ENCODE results near the gene AGPAT4.
"Not testable (repeated sequence)": the region's sequence is repeated elsewhere in the genome, so short reads cannot be mapped to it uniquely, and the experiment has no call there.

The AGPAT4 gene

DNA sequence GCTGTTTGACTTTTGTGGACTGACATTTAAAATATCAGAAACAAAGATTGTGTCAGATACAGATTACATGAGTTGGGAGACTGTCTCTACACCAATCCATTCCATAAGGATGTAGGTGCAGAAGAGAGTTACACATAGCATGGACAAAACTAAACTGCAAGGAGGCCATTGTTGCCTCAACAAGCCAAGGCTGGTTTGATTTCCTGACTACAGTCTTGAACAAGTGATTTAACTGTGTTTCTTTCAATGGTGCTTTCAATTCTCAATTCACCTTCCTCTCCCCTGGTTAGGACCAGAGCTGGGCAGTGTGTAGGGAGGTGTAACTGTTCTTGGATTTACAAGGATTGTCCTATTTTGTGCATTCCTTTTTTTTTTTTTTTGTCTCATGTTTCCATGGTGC lies 82.2 kb downstream of the AGPAT4 start:
- no peak for DNase-seq (ENCODE audit: low spot score)
- in situ Hi-C loops (cut with MboI; ENCODE audit: low pct_unique_long_range_greater_than_20kb, low sequenced_read_pairs, unreplicated experiment): no loop called here
- TF ChIP-seq CTCF (IDR thresholded peaks at IDR 0.05; ENCODE audit: extremely low read depth, insufficient read depth, missing control alignments): no peak

- DNase-seq (ENCODE audit: low spot score): no peak
- no peak for TF ChIP-seq CTCF (IDR thresholded peaks at IDR 0.05; ENCODE audit: extremely low read depth, insufficient read depth, missing control alignments)
- in situ Hi-C loops (cut with MboI; ENCODE audit: low pct_unique_long_range_greater_than_20kb, low sequenced_read_pairs, unreplicated experiment): no loop called here
These were observed 82.9 kb downstream of the AGPAT4 start for GRCh38 chr6:161191007-161191406.

- in situ Hi-C loops (cut with MboI; ENCODE audit: low pct_unique_long_range_greater_than_20kb, low sequenced_read_pairs, unreplicated experiment): no loop called here
- TF ChIP-seq CTCF (IDR thresholded peaks at IDR 0.05; ENCODE audit: extremely low read depth, insufficient read depth, missing control alignments): no peak
- no peak for DNase-seq (ENCODE audit: low spot score)
These were observed 84.0 kb downstream of the AGPAT4 start for GRCh38 chr6:161189891-161190290.

DNA sequence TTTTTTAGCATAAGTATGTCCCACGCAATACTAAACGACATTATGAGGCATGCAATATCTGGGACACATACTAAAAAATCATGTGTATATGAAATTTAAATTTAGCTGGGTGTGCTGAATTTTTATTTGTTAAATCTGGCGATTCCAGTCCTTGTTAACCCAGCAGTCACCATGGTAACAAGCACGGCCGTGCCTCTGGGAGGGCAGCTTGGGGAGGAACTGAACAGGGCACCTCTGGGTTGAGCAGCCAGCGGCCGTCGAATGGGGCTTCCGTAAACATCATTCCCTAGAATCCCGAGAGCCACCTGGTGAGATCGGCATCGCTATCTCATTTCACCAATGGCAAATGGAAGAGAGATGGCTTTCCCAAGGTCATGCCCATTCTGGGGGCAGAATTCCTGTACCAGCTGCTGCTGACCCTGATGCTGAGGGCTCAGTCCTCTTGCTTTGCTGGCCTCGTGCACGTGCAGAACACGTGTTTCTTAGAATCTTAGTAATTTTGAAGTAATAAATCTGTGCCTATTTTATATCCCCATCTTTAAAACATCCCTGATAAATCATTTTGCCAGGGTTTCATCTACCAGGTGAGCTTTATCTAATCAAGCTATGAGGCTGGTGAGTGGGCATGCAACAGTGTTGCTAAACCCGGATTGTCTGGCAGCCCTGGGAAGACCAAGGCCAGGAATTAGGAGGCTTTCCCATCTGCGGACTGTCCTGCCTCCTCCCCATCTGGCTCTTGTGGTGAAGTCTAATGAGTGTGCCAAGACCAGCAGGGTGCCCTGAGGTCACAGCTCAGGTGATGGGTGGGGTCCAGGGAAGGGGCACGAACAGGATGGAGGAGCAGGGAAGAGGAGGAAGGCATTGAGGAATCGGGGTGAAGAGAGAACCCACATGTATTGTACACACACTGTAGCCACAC lies 85.1 kb downstream of the AGPAT4 start:
- TF ChIP-seq CTCF (IDR thresholded peaks at IDR 0.05; ENCODE audit: extremely low read depth, insufficient read depth, missing control alignments): no peak
- DNase-seq (ENCODE audit: low spot score): no peak
- in situ Hi-C loops (cut with MboI; ENCODE audit: low pct_unique_long_range_greater_than_20kb, low sequenced_read_pairs, unreplicated experiment): no loop called here

DNA sequence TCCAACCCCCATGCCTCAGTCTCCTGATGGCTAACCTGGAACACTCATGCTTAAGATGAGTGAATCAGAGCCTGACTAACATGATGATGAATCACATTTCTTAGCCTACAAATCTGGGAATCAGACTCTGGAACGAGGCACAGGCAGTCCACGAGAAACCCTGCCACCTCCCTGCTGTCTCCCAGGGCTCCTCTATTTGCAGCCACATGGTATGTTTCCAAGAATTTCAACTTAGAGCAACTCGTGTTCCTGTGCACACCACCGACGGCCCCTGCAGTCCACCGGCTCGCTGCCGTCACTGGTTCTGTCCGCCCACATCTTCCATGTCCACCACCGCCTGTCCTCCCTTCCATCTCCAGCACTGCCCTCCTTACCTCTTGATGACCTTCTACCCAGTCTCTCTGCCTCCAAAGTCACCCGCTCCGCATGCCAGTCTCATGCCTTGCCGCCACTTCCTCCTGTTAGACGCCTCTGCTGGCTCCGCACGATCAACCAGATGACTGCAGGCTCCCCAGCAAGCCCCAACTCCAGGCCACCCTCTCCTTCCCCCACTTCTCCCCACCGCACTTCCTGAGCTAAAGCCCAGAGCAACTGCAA lies 87.6 kb downstream of the AGPAT4 start:
- no peak for DNase-seq (ENCODE audit: low spot score)
- no peak for TF ChIP-seq CTCF (IDR thresholded peaks at IDR 0.05; ENCODE audit: extremely low read depth, insufficient read depth, missing control alignments)
- in situ Hi-C loops (cut with MboI; ENCODE audit: low pct_unique_long_range_greater_than_20kb, low sequenced_read_pairs, unreplicated experiment): no loop called here

DNA sequence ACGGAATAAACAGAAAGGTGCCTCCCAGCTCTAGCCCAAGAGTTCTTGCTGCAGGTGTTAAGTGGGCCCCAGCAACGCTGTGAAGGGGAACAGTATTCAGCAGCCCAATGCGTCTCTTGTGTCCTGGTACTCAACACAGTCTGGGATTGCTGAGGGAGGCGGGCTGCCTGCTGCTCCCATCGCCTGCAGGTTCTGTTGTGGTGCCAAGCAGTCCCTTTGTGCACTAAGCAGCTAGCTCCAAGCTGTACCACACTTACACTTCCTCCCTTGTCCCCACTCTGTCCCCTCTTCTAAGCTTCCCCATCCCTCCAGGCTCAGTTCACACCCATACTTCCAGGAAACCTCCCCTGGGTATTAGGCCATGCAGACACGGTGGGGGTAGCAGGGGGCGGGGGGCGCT lies 92.7 kb downstream of the AGPAT4 start:
- no peak for TF ChIP-seq CTCF (IDR thresholded peaks at IDR 0.05; ENCODE audit: extremely low read depth, insufficient read depth, missing control alignments)
- no peak for DNase-seq (ENCODE audit: low spot score)
- in situ Hi-C loops (cut with MboI; ENCODE audit: low pct_unique_long_range_greater_than_20kb, low sequenced_read_pairs, unreplicated experiment): no loop called here

DNA sequence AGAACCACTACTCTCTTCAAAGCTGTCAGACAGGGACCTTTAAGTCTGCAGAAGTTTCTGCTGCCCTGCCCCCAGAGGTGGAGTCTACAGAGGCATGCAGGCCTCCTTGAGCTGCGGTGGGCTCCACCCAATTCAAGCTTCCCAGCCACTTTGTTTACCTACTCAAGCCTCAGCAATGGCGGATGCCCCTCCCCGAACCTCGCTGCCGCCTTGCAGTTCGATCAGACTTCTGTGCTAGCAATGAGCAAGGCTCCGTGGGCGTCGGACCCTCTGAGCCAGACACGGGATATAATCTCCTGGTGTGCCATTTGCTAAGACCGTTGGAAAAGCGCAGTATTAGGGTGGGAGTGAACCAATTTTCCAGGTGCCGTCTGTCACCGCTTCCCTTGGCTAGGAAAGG lies 95.7 kb downstream of the AGPAT4 start:
- not testable (repeated sequence) for DNase-seq (ENCODE audit: low spot score)

GRCh38 chr6:161176428-161176827 lies 97.4 kb downstream of the AGPAT4 start:
- in situ Hi-C loops (cut with MboI; ENCODE audit: low pct_unique_long_range_greater_than_20kb, low sequenced_read_pairs, unreplicated experiment): not testable (repeated sequence)

More for the DNA sequence above, 95.7 kb downstream of the AGPAT4 start:
- in situ Hi-C loops (cut with MboI; ENCODE audit: low pct_unique_long_range_greater_than_20kb, low sequenced_read_pairs, unreplicated experiment): not testable (repeated sequence)

GRCh38 chr6:161172769-161173168 lies 101.1 kb downstream of the AGPAT4 start:
- in situ Hi-C loops (cut with MboI; ENCODE audit: low pct_unique_long_range_greater_than_20kb, low sequenced_read_pairs, unreplicated experiment); DNase-seq (ENCODE audit: low spot score): not testable (repeated sequence)

More at GRCh38 chr6:161176428-161176827, 97.4 kb downstream of the AGPAT4 start:
- DNase-seq (ENCODE audit: low spot score): not testable (repeated sequence)

Data from GM13977 (cell line).